Measurements from ENCODE around the gene PEX16. TPM values are rescaled to one million over a fixed set of nuclear protein-coding genes. Genes with fewer than 3 reads are reported as not detected.

Gene PEX16
- total RNA-seq, result 10 to 100 TPM; 22.9 to 43.0 (median 32.6) TPM

DNA sequence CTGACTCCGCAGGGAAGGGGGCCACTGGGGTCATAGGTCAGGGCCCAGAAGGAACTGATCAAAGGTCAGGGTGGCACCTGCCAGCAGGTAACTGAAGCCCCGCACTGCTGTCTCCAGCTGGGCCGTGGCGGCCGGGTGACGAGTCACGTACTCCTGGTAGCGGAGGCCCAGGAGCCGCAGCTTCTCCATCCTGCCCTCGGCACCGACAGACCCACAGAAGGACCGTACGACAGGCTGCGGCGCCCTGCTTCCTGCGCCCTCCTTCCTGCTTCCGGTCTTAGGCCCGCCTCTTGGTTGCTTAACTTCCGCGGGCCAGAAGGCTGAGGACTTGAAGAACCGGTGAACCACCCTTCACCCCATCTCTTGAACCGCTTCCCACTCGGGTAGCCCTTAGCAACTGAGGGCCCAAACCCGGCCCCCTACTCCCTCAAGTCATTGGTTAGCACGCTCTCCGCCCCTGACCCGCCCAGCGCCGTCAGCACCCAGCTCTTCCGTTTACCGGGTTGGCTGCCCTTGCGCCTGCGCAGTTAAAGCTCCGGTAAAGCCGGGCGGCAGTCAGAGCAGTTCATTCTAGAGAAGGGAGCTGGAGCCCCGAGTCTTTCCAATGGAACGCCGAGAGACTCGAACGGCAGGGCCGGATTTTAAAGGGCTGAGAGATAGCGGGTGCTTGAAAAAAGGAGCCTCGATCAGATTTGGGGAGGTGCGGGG, at the start of gene PEX16:
Gene PEX16, minus strand, starts transcription at position 255 of the 708 bp plus-strand sequence. Its CDS starts 66 bp downstream, at position 189.
- Histone ChIP-seq H3K27ac (peak within 1 kb of the TSS; percentile 88 to 93 (median 92)), H3K36me3 (peaks cover 20 to 32% (median 25%) of the 10 kb centered on the region in 4 donors), H3K27me3 (peaks cover 0 to 15% (median 10%) of the 10 kb centered on the region in 4 donors), H3K4me3 (peak within 1 kb of the TSS; percentile 73 to 96 (median 89)), H3K9me3 (no peaks in the 10 kb centered on the region), H3K4me1 (peaks cover 25 to 45% (median 35%) of the 10 kb centered on the region in 4 donors)
- 0% methylated on average over 28 to 45 of the region's 45 CpGs for whole genome bisulfite sequencing, 2 donors
- TF ChIP-seq CTCF (IDR thresholded peaks at IDR 0.05) (peak in 1 of 6 experiments; percentile 14), EP300 (IDR thresholded peaks at IDR 0.05) (peak in 1 of 4 donors; percentile 55), POLR2AphosphoS5 (IDR thresholded peaks at IDR 0.05) (peak; percentile 86 to 98), POLR2A (IDR thresholded peaks at IDR 0.05) (peak in 3 of 4 donors; percentile 44 to 87 (median 73))
- peak; percentile 93 to 94 for ATAC-seq (ENCODE audit: low FRiP score in 2 of 2)
- peak; percentile 96 to 98 for DNase-seq

GRCh38 chr11:45964911-45965389, 47.3 kb upstream of the PEX16 start:
- WGBS, 2 donors, result 23% methylated on average over 8 to 9 of the region's 9 CpGs
- Histone ChIP-seq H3K4me1 (no peaks in the 10 kb centered on the region), H3K4me3 (no peak overlapping the region), H3K9me3 (no peaks in the 10 kb centered on the region), H3K36me3 (peaks cover 16 to 72% (median 31%) of the 10 kb centered on the region in 4 donors), H3K27me3 (no peaks in the 10 kb centered on the region), H3K27ac (peak overlapping the region in 1 of 4 donors; percentile 9)
- ATAC-seq (ENCODE audit: low FRiP score in 2 of 2) (peak; percentile 91 to 93), DNase-seq (peak in 1 of 2 donors; percentile 64)
- no peak for TF ChIP-seq POLR2A (IDR thresholded peaks at IDR 0.05)
- no peak for TF ChIP-seq EP300 (IDR thresholded peaks at IDR 0.05)
- no peak for TF ChIP-seq POLR2AphosphoS5 (IDR thresholded peaks at IDR 0.05)
- peak; percentile 71 to 93 (median 86) for TF ChIP-seq CTCF (IDR thresholded peaks at IDR 0.05)

GRCh38 chr11:45961751-45962240, 44.1 kb upstream of the PEX16 start:
- TF ChIP-seq EP300 (IDR thresholded peaks at IDR 0.05) (no peak), POLR2A (IDR thresholded peaks at IDR 0.05) (no peak), POLR2AphosphoS5 (IDR thresholded peaks at IDR 0.05) (no peak), CTCF (IDR thresholded peaks at IDR 0.05) (no peak)
- Histone ChIP-seq H3K36me3 (peaks cover 5 to 41% (median 10%) of the 10 kb centered on the region in 4 donors), H3K4me3 (no peak overlapping the region), H3K27ac (no peak overlapping the region), H3K9me3 (no peaks in the 10 kb centered on the region), H3K27me3 (no peaks in the 10 kb centered on the region), H3K4me1 (no peaks in the 10 kb centered on the region)
- DNase-seq (no peak), ATAC-seq (ENCODE audit: low FRiP score in 2 of 2) (no peak)
- 75% methylated on average over 7 of the region's 7 CpGs for WGBS, 2 donors

DNA sequence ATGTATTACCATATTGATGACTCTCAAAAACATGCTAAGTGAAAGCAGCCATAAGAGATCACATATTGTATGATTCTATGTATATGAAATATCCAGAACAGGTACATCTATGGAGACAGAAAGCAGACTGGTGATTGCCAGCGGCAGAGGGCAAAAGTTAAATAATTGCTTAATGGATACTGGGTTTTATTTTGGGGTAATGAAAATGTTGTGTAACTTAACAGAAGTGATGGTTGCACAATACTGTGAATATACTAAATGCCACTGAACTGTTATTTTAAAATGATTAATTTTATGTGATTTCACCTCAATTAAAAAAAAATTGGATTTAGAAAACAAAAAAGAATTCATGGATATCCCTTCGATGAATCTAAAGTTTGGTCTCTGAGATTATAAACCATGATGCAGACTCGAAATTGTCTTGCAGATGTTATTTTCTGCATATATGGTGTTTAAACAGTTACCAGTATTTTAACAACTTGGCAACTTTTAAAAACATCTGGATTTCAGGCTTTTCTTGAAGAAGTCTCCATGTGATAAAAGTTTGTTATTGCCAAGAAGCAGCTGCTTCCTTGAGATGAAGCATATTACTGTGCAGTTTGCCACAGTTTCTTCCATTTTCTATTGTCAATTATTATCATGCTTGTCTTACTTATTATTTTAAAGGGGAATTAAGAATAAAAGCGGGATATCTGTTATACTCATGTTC, 42.9 kb upstream of the PEX16 start:
- ATAC-seq (ENCODE audit: low FRiP score in 2 of 2), result no peak

More for the DNA sequence above, 42.9 kb upstream of the PEX16 start:
- no peak for DNase-seq
- 71 to 74% methylated on average over 4 of the region's 4 CpGs for WGBS, 2 donors
- Histone ChIP-seq H3K27me3 (no peaks in the 10 kb centered on the region), H3K4me3 (no peak overlapping the region), H3K9me3 (no peaks in the 10 kb centered on the region), H3K27ac (no peak overlapping the region), H3K36me3 (peaks cover 2 to 34% (median 5%) of the 10 kb centered on the region in 4 donors), H3K4me1 (no peaks in the 10 kb centered on the region)
- TF ChIP-seq CTCF (IDR thresholded peaks at IDR 0.05), result no peak
- TF ChIP-seq EP300 (IDR thresholded peaks at IDR 0.05), result no peak
- no peak for TF ChIP-seq POLR2AphosphoS5 (IDR thresholded peaks at IDR 0.05)
- no peak for TF ChIP-seq POLR2A (IDR thresholded peaks at IDR 0.05)
